GM12878 (cell line): ENCODE measurements around the gene COL5A1. TPM values are rescaled to one million over a fixed set of nuclear protein-coding genes. Genes with fewer than 3 reads are reported as not detected.

Source experiments
- ATAC-seq: fragments of 200-7000 bp; cut with Tn5 transposase; 3 replicates; pipeline ENCODE4 v1.9.1; 2020; ENCODE audit warnings: mild to moderate bottlenecking, moderate library complexity
- BruUV-seq: library from RNA; stranded (reverse); fragments of 400-500 nt; replicated peaks from 2 replicates; lab custom pipeline; 2021; lab: Mats Ljungman, UMichigan
- CTCF ChIA-PET: fragments of 300-600 bp; sonication (Branson Sonifier 250); formaldehyde crosslinking; extraction: SDS; loops from one replicate; lab custom pipeline; 2021; ENCODE audit warnings: inconsistent platforms; lab: Yijun Ruan, JAX
- POLR2A ChIA-PET: fragments of 350-600 bp; formaldehyde crosslinking; extraction: SDS; loops from one replicate; lab custom pipeline; 2021; ENCODE audit warnings: inconsistent platforms; lab: Charles Lee
- RAD21 ChIA-PET: fragments of 300-600 bp; sonication (Branson Sonifier 250); formaldehyde crosslinking; loops from one replicate; lab custom pipeline; 2023; ENCODE audit warnings: antibody characterized with exemption; ENCODE audit not compliant: unreplicated experiment; lab: Charles Lee
- SMC1A ChIA-PET: fragments of 300-600 bp; sonication (Branson Sonifier 250); formaldehyde crosslinking; loops from one replicate; lab custom pipeline; 2023; ENCODE audit not compliant: unreplicated experiment, uncharacterized antibody; lab: Charles Lee
- DNase-seq: peaks from one replicate; pipeline ENCODE4 v3.0.0-alpha.2; 2011; ENCODE audit warnings: low read depth, low spot score
- FAIRE-seq: peaks from 3 replicates; lab custom pipeline; 2011; peaks lifted over from hg19 to GRCh38; lab: Jason Lieb, UNC
- H2AFZ ChIP-seq: 2 replicates; pipeline ENCODE4 v1.6.0; 2011; ENCODE audit warnings: low read depth, low read length, control low read depth; ENCODE audit not compliant: control insufficient read depth
- H3K27ac ChIP-seq: 2 replicates; pipeline ENCODE4 v1.5.1; 2011; ENCODE audit warnings: control low read depth; ENCODE audit not compliant: control insufficient read depth, insufficient read depth
- H3K27me3 ChIP-seq, 2 experiments: replicated peaks in 1 of 2; 2 replicates each; pipeline versions ENCODE4 v1.6.0 to v1.6.1; 2011; ENCODE audit warnings: low read length in 1 of 2; ENCODE audit not compliant: control insufficient read depth in 2 of 2, insufficient read depth in 2 of 2
- H3K36me3 ChIP-seq, 2 experiments: 2 replicates each; pipeline ENCODE4 v1.5.1; 2011; ENCODE audit warnings: low read length in 1 of 2; ENCODE audit not compliant: control insufficient read depth in 2 of 2, insufficient read depth in 2 of 2
- H3K4me1 ChIP-seq: 2 replicates; pipeline ENCODE4 v1.6.1; 2011; ENCODE audit warnings: mild to moderate bottlenecking, low read length, moderate library complexity, mixed read lengths; ENCODE audit not compliant: control insufficient read depth, insufficient read depth
- H3K4me2 ChIP-seq: 2 replicates; pipeline ENCODE4 v1.6.0; 2011; ENCODE audit warnings: control low read depth; ENCODE audit not compliant: control insufficient read depth, insufficient read depth
- H3K4me3 ChIP-seq: fragments of 200-600 bp; sonication (generic); 2 replicates; pipeline ENCODE4 v1.5.1; 2016
- H3K79me2 ChIP-seq: 2 replicates; pipeline ENCODE4 v1.6.0; 2011; ENCODE audit warnings: low read length; ENCODE audit not compliant: control insufficient read depth, insufficient read depth
- H3K9ac ChIP-seq: 2 replicates; pipeline ENCODE4 v1.8.0; 2011; ENCODE audit warnings: low read length, control low read depth, mixed read lengths; ENCODE audit not compliant: control insufficient read depth, insufficient read depth
- H3K9me3 ChIP-seq: replicated peaks from 3 replicates; pipeline ENCODE4 v1.5.1; 2011; ENCODE audit warnings: mild to moderate bottlenecking, low read length; ENCODE audit not compliant: control insufficient read depth, insufficient read depth
- H4K20me1 ChIP-seq: 2 replicates; pipeline ENCODE4 v1.6.0; 2011; ENCODE audit not compliant: control insufficient read depth, insufficient read depth
- CBX5 ChIP-seq: sonication (generic); IDR thresholded peaks from 2 replicates; pipeline ENCODE4 v1.6.1; 2016; ENCODE audit warnings: low read depth, moderate library complexity, mild to moderate bottlenecking, inconsistent platforms
- FOXM1 ChIP-seq: IDR thresholded peaks from 2 replicates; pipeline ENCODE4 v1.6.1; 2012; ENCODE audit warnings: low read depth, mild to moderate bottlenecking, inconsistent platforms, low read length, moderate library complexity
- IKZF2 ChIP-seq, 2 experiments: fragments of 450-650 bp; IDR thresholded peaks; 2 replicates each; pipeline ENCODE4 v1.6.1; 2017; ENCODE audit warnings: mild to moderate bottlenecking in 2 of 2, moderate library complexity in 2 of 2
- IRF5 ChIP-seq: fragments of 450-650 bp; IDR thresholded peaks from 2 replicates; pipeline ENCODE4 v1.6.1; 2017; ENCODE audit warnings: borderline replicate concordance
- MAX ChIP-seq: IDR thresholded peaks from 2 replicates; pipeline ENCODE4 v1.6.1; 2012; ENCODE audit warnings: low read depth, low read length, improper control_type of control experiment
- MEF2A ChIP-seq: IDR thresholded peaks from 2 replicates; pipeline ENCODE4 v1.6.1; 2011; ENCODE audit warnings: low read depth, mild to moderate bottlenecking, low read length, moderate library complexity; ENCODE audit not compliant: insufficient read depth
- MYC ChIP-seq: IDR thresholded peaks from 2 replicates; pipeline ENCODE4 v1.6.1; 2011; ENCODE audit warnings: mild to moderate bottlenecking, low read length, moderate library complexity, inconsistent platforms; ENCODE audit not compliant: insufficient read depth, insufficient replicate concordance, insufficient read length, severe bottlenecking
- NRF1 ChIP-seq: conservative IDR thresholded peaks from 2 replicates; pipeline ENCODE4 v1.6.1; 2011; ENCODE audit warnings: mild to moderate bottlenecking, low read depth, low read length, improper control_type of control experiment
- POLR2AphosphoS5 ChIP-seq: IDR thresholded peaks from 2 replicates; pipeline ENCODE4 v1.6.1; 2011; ENCODE audit warnings: mild to moderate bottlenecking, low read length, inconsistent platforms
- SMARCA5 ChIP-seq: fragments of 450-650 bp; IDR thresholded peaks from 2 replicates; pipeline ENCODE4 v1.6.1; 2017; ENCODE audit warnings: mild to moderate bottlenecking
- SREBF1 ChIP-seq: IDR thresholded peaks from 2 replicates; pipeline ENCODE4 v1.6.1; 2012; ENCODE audit warnings: mild to moderate bottlenecking, low read length
- TCF3 ChIP-seq: IDR thresholded peaks from 2 replicates; pipeline ENCODE4 v1.6.1; 2012; ENCODE audit warnings: low read depth, mild to moderate bottlenecking, low read length, borderline replicate concordance; ENCODE audit not compliant: insufficient read depth
- WGBS: methylation state at CpG from one replicate; pipeline ENCODE4 v1.1.6; 2016; ENCODE audit warnings: low lambda C conversion rate; ENCODE audit not compliant: insufficient replicate concordance, insufficient coverage; ENCODE audit errors: missing lambda C conversion rate; 5-methylcytosine and 5-hydroxymethylcytosine counted together
- in situ Hi-C: fragments of 300-500 bp; cut with MboI; formaldehyde crosslinking; loops from 9 replicates; pipeline ENCODE4 v1.14.3; 2018; ENCODE audit warnings: mixed read lengths
- intact Hi-C: fragments of 100-400 bp; cut with micrococcal nuclease; formaldehyde crosslinking; loops from one replicate; pipeline ENCODE4 v1.14.2; 2022; ENCODE audit not compliant: unreplicated experiment
- polyA plus RNA-seq, 11 experiments: library from polyadenylated mRNA; depleted of rRNA in 4 of 11; unstranded in 6 of 11; stranded (reverse) in 5 of 11; fragments of >200 nt; fragmentation: Nextera tagmentation in 4 of 11; fragmentation: Illumina TruSeq in 1 of 11; extraction: Ambion mirVana in 4 of 11; extraction: Trizol in 1 of 11; gene quantifications; 1 replicate in 1 of 11; 2 replicates in 10 of 11; pipeline versions ENCODE4 v1.2.1 to v1.2.3, GENCODE V29; 2011 to 2016; ENCODE audit warnings: inconsistent platforms in 2 of 11, missing spikeins in 2 of 11, low read depth in 1 of 11
- total RNA-seq, 4 experiments: library from RNA; depleted of rRNA in 3 of 4; stranded (reverse); fragments of >200 nt in 3 of 4; fragmentation: Illumina TruSeq in 1 of 4; extraction: Trizol in 1 of 4; gene quantifications; 2 replicates each; pipeline versions ENCODE4 v1.2.1 to v1.2.3, GENCODE V29; 2013 to 2021
- TF ChIP-seq, protein P1 (sequence below): fragments of 450-650 bp; formaldehyde crosslinking; IDR thresholded peaks from 2 replicates; pipeline ENCODE4 v1.5.0; 2022; ENCODE audit warnings: mild to moderate bottlenecking, missing genetic modification characterization
- TF ChIP-seq, protein P2 (sequence below): IDR thresholded peaks from 2 replicates; pipeline ENCODE4 v1.6.1; 2011; ENCODE audit warnings: borderline replicate concordance, low read depth, mild to moderate bottlenecking, moderate library complexity, mixed read lengths, low read length; ENCODE audit not compliant: insufficient read depth; ENCODE audit errors: extremely low read length
- TF ChIP-seq, protein P3 (sequence below): fragments of 450-650 bp; formaldehyde crosslinking; IDR thresholded peaks from 2 replicates; pipeline ENCODE4 v1.4.0; 2020; ENCODE audit warnings: mild to moderate bottlenecking, moderate library complexity

Gene COL5A1
- total and polyA plus RNA-seq, 10 of the 15 experiments (the other 5 are each of a cell fraction or from before 2014, with no cell fraction given), result under 0.01 to 0.15 (median 0.13) TPM; not detected in 4

GRCh38 chr9:134595014-134595413, 46.6 kb upstream of the COL5A1 start:
- Histone ChIP-seq H3K79me2 (no peaks in the 10 kb centered on the region), H4K20me1 (no peaks in the 10 kb centered on the region), H3K4me2 (no peak overlapping the region), H3K9me3 (no peaks in the 10 kb centered on the region), H3K9ac (no peak overlapping the region), H3K36me3 (no peaks in the 10 kb centered on the region), H3K27me3 (no peaks in the 10 kb centered on the region; a peak in 1 of 4 replicates), H2AFZ (no peak overlapping the region), H3K4me3 (no peak overlapping the region), H3K4me1 (no peaks in the 10 kb centered on the region), H3K27ac (no peak overlapping the region)
- ATAC-seq (no peak), DNase-seq (no peak), FAIRE-seq (no peak)
- in situ Hi-C loops, result no loop called here
- RAD21 ChIA-PET, result no interaction called here
- WGBS, result 72% methylated on average over 9 of the region's 9 CpGs
- SMC1A ChIA-PET, result no interaction called here
- intact Hi-C loops, result no loop called here
- CTCF ChIA-PET, result no interaction called here
- BruUV-seq, result no TSS peak
- POLR2A ChIA-PET, result no interaction called here
- TF ChIP-seq, protein P1, sequence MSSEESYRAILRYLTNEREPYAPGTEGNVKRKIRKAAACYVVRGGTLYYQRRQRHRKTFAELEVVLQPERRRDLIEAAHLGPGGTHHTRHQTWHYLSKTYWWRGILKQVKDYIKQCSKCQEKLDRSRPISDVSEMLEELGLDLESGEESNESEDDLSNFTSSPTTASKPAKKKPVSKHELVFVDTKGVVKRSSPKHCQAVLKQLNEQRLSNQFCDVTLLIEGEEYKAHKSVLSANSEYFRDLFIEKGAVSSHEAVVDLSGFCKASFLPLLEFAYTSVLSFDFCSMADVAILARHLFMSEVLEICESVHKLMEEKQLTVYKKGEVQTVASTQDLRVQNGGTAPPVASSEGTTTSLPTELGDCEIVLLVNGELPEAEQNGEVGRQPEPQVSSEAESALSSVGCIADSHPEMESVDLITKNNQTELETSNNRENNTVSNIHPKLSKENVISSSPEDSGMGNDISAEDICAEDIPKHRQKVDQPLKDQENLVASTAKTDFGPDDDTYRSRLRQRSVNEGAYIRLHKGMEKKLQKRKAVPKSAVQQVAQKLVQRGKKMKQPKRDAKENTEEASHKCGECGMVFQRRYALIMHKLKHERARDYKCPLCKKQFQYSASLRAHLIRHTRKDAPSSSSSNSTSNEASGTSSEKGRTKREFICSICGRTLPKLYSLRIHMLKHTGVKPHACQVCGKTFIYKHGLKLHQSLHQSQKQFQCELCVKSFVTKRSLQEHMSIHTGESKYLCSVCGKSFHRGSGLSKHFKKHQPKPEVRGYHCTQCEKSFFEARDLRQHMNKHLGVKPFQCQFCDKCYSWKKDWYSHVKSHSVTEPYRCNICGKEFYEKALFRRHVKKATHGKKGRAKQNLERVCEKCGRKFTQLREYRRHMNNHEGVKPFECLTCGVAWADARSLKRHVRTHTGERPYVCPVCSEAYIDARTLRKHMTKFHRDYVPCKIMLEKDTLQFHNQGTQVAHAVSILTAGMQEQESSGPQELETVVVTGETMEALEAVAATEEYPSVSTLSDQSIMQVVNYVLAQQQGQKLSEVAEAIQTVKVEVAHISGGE (CRISPR knock-in tag), result no peak
- TF ChIP-seq, protein P2, sequence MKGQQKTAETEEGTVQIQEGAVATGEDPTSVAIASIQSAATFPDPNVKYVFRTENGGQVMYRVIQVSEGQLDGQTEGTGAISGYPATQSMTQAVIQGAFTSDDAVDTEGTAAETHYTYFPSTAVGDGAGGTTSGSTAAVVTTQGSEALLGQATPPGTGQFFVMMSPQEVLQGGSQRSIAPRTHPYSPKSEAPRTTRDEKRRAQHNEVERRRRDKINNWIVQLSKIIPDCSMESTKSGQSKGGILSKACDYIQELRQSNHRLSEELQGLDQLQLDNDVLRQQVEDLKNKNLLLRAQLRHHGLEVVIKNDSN, result no peak
- TF ChIP-seq IKZF2 (IDR thresholded peaks at IDR 0.05) (no peak), SMARCA5 (no peak), FOXM1 (no peak), MYC (no peak), TCF3 (no peak), IRF5 (no peak), MAX (no peak), CBX5 (no peak), NRF1 (no peak), POLR2AphosphoS5 (no peak), SREBF1 (no peak), MEF2A (no peak)
- TF ChIP-seq, protein P3, sequence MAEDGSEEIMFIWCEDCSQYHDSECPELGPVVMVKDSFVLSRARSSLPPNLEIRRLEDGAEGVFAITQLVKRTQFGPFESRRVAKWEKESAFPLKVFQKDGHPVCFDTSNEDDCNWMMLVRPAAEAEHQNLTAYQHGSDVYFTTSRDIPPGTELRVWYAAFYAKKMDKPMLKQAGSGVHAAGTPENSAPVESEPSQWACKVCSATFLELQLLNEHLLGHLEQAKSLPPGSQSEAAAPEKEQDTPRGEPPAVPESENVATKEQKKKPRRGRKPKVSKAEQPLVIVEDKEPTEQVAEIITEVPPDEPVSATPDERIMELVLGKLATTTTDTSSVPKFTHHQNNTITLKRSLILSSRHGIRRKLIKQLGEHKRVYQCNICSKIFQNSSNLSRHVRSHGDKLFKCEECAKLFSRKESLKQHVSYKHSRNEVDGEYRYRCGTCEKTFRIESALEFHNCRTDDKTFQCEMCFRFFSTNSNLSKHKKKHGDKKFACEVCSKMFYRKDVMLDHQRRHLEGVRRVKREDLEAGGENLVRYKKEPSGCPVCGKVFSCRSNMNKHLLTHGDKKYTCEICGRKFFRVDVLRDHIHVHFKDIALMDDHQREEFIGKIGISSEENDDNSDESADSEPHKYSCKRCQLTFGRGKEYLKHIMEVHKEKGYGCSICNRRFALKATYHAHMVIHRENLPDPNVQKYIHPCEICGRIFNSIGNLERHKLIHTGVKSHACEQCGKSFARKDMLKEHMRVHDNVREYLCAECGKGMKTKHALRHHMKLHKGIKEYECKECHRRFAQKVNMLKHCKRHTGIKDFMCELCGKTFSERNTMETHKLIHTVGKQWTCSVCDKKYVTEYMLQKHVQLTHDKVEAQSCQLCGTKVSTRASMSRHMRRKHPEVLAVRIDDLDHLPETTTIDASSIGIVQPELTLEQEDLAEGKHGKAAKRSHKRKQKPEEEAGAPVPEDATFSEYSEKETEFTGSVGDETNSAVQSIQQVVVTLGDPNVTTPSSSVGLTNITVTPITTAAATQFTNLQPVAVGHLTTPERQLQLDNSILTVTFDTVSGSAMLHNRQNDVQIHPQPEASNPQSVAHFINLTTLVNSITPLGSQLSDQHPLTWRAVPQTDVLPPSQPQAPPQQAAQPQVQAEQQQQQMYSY, result no peak
